Type B pancreatic cell (in vitro differentiated cells): ENCODE data around the gene MT1A. TPM values are rescaled to one million over a fixed set of nuclear protein-coding genes. Genes with fewer than 3 reads are reported as not detected.

ENCODE experiments used
- DNase-seq: peaks from one replicate; pipeline ENCODE4 v3.0.0; 2021; ENCODE audit warnings: mixed read lengths; ENCODE audit not compliant: unreplicated experiment; ENCODE audit errors: extremely low spot score
- H3K27ac Mint-ChIP-seq: 2 replicates; pipeline ENCODE4 v1.8.0; 2021; ENCODE audit warnings: mild to moderate bottlenecking, mixed read lengths
- H3K27me3 Mint-ChIP-seq: 2 replicates; pipeline ENCODE4 v1.8.0; 2021; ENCODE audit warnings: mixed read lengths
- H3K36me3 Mint-ChIP-seq: 2 replicates; pipeline ENCODE4 v1.8.0; 2021; ENCODE audit warnings: mixed read lengths
- H3K4me1 Mint-ChIP-seq: one replicate; pipeline ENCODE4 v1.8.0; 2021; ENCODE audit warnings: mixed read lengths; ENCODE audit not compliant: unreplicated experiment
- H3K4me3 Mint-ChIP-seq: 2 replicates; pipeline ENCODE4 v1.8.0; 2021; ENCODE audit warnings: mild to moderate bottlenecking, mixed read lengths
- H3K9me3 Mint-ChIP-seq: 2 replicates; pipeline ENCODE4 v1.8.0; 2021; ENCODE audit warnings: mixed read lengths
- total RNA-seq: library from RNA; stranded (reverse); gene quantifications from 2 replicates; pipeline ENCODE4 v1.2.1, GENCODE V29; 2021; ENCODE audit warnings: low replicate concordance
- TF ChIP-seq, protein P1 (sequence below): fragments of 200-600 bp; sonication (generic); conservative IDR thresholded peaks from 2 replicates; pipeline ENCODE4 v1.5.0; 2021; ENCODE audit warnings: antibody characterized with exemption, mild to moderate bottlenecking

Gene MT1A
- total RNA-seq, 1 donor from 2014 or later = not detected

GRCh38 chr16:56645838-56646237 is 7.4 kb downstream of the MT1A start:
- no peaks in the 10 kb centered on the region for H3K36me3 Mint-ChIP-seq
- no peak overlapping the region for H3K4me3 Mint-ChIP-seq
- H3K27ac Mint-ChIP-seq = no peak overlapping the region
- H3K27me3 Mint-ChIP-seq = peaks cover 97% of the 10 kb centered on the region
- H3K9me3 Mint-ChIP-seq = no peaks in the 10 kb centered on the region
- DNase-seq = no peak
- H3K4me1 Mint-ChIP-seq = no peaks in the 10 kb centered on the region
- TF ChIP-seq, protein P1, sequence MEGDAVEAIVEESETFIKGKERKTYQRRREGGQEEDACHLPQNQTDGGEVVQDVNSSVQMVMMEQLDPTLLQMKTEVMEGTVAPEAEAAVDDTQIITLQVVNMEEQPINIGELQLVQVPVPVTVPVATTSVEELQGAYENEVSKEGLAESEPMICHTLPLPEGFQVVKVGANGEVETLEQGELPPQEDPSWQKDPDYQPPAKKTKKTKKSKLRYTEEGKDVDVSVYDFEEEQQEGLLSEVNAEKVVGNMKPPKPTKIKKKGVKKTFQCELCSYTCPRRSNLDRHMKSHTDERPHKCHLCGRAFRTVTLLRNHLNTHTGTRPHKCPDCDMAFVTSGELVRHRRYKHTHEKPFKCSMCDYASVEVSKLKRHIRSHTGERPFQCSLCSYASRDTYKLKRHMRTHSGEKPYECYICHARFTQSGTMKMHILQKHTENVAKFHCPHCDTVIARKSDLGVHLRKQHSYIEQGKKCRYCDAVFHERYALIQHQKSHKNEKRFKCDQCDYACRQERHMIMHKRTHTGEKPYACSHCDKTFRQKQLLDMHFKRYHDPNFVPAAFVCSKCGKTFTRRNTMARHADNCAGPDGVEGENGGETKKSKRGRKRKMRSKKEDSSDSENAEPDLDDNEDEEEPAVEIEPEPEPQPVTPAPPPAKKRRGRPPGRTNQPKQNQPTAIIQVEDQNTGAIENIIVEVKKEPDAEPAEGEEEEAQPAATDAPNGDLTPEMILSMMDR = no peak

DNA sequence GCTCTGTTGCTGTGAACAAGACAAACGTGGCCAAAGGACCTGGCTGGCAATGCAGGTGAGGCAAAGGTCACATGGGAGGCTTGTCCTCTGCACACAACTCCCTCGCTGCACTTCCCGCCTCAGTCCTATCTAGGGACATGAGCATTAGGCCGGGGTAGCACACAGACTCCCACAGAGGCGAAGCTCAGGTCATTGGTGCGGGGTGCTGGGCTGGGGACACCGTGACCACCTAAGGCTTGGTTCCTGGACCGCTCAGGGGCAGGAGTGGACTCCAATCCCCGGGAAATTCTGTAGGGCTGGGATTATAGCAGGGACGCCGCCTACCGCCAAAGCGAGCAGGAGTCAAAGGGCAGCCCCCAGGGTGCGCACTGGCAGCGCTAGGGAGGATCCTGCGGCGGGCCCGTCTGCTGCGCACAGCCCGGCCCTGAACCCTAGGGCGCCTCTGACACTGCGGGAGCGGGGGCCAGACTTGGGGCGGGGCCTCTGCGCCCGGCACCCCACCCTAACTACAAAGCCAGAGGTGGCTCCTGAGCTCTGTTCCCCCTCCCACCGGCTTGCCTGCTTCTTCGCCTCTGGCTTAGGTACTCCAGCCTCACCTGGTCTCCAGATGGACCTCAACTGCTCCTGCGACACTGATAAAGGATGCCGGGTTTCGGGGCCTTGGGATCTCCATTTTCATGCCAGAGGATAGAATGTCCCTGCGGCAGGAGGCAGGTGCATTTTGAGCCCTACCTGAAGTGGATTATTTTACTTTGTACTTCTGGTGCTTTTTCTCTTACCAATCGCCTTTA is 9.4 kb downstream of the MT1A start:
- H3K4me3 Mint-ChIP-seq = no peak overlapping the region
- no peak for DNase-seq

GRCh38 chr16:56649271-56649670 is 10.8 kb downstream of the MT1A start:
- TF ChIP-seq, protein P1 = no peak
- H3K27me3 Mint-ChIP-seq = peaks cover 97% of the 10 kb centered on the region
- H3K36me3 Mint-ChIP-seq = no peaks in the 10 kb centered on the region
- no peak overlapping the region for H3K4me3 Mint-ChIP-seq
- no peak overlapping the region for H3K27ac Mint-ChIP-seq
- DNase-seq = no peak
- H3K9me3 Mint-ChIP-seq = no peaks in the 10 kb centered on the region
- no peaks in the 10 kb centered on the region for H3K4me1 Mint-ChIP-seq

More for the DNA sequence above, 9.4 kb downstream of the MT1A start:
- H3K36me3 Mint-ChIP-seq = no peaks in the 10 kb centered on the region
- TF ChIP-seq, protein P1 = no peak
- H3K27ac Mint-ChIP-seq = no peak overlapping the region
- no peaks in the 10 kb centered on the region for H3K4me1 Mint-ChIP-seq
- H3K27me3 Mint-ChIP-seq = peaks cover 97% of the 10 kb centered on the region
- no peaks in the 10 kb centered on the region for H3K9me3 Mint-ChIP-seq

- H3K27me3 Mint-ChIP-seq = peaks cover 95% of the 10 kb centered on the region
- no peaks in the 10 kb centered on the region for H3K36me3 Mint-ChIP-seq
- peak overlapping the region; percentile 16 for H3K27ac Mint-ChIP-seq
- TF ChIP-seq, protein P1 = no peak
- H3K4me1 Mint-ChIP-seq = no peaks in the 10 kb centered on the region
- H3K9me3 Mint-ChIP-seq = no peaks in the 10 kb centered on the region
- DNase-seq = no peak
- H3K4me3 Mint-ChIP-seq = no peak overlapping the region
These were observed 11.4 kb downstream of the MT1A start for GRCh38 chr16:56649820-56650219.

GRCh38 chr16:56651586-56651985 is 13.1 kb downstream of the MT1A start, which contains the start of gene MT1B:
MT1B (plus strand) TSS chr16:56651886; CDS start chr16:56651954, 68 bp downstream.
- Mint-ChIP-seq H3K27me3 (peaks cover 91% of the 10 kb centered on the region), H3K4me3 (no peak within 1 kb of the TSS), H3K4me1 (no peaks in the 10 kb centered on the region), H3K36me3 (no peaks in the 10 kb centered on the region), H3K27ac (no peak within 1 kb of the TSS), H3K9me3 (no peaks in the 10 kb centered on the region)
- TF ChIP-seq, protein P1 = no peak
- no peak for DNase-seq
